Measurements from ENCODE around the gene NT5DC1. TPM values are rescaled to one million over a fixed set of nuclear protein-coding genes. Genes with fewer than 3 reads are reported as not detected.

Gene NT5DC1
- total RNA-seq, 1 experiment from 2014 or later, result 61.9 TPM

DNA sequence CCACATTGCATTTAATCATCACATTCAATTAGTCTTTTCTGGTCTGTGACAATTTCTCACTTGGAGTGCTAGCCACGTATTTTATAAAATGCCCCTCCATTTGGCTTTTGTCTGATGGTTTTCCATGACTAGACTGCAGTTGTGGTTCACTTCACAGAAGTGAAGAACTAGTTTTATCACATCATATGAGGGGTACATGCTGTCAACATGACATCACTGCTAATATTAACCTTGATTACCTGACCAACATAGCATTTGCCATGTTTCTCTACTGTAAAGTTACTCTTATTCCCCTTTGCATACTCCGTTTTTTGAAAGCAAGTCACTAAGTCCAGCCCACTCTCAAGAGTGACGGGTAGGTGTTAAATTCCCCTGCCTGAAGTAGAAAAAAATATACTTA lies 73.3 kb downstream of the NT5DC1 start:
- no TSS peak for BruUV-seq (replicated peaks)
- CTCF ChIA-PET, result no interaction called here

GRCh38 chr6:116175344-116175743 lies 74.7 kb downstream of the NT5DC1 start:
- no peak for DNase-seq
- intact Hi-C loops (cut with micrococcal nuclease; ENCODE audit: unreplicated experiment), result no loop called here
- Mint-ChIP-seq H3K4me3 (ENCODE audit: low read depth, unreplicated experiment) (no peak overlapping the region), H3K36me3 (ENCODE audit: insufficient read depth, unreplicated experiment) (no peaks in the 10 kb centered on the region), H3K27me3 (ENCODE audit: unreplicated experiment) (no peaks in the 10 kb centered on the region), H3K27ac (ENCODE audit: unreplicated experiment) (no peak overlapping the region), H3K4me1 (ENCODE audit: low read depth, unreplicated experiment) (no peaks in the 10 kb centered on the region), H3K9me3 (ENCODE audit: low read depth, unreplicated experiment) (peaks cover 5% of the 10 kb centered on the region)
- no TSS peak for BruUV-seq (replicated peaks)
- TF ChIP-seq CTCF (IDR thresholded peaks at IDR 0.05; ENCODE audit: unreplicated experiment), result no peak
- CTCF ChIA-PET, result no interaction called here

More for the DNA sequence above, 73.3 kb downstream of the NT5DC1 start:
- Mint-ChIP-seq H3K9me3 (ENCODE audit: low read depth, unreplicated experiment) (peaks cover 5% of the 10 kb centered on the region), H3K27me3 (ENCODE audit: unreplicated experiment) (no peaks in the 10 kb centered on the region), H3K4me3 (ENCODE audit: low read depth, unreplicated experiment) (no peak overlapping the region), H3K36me3 (ENCODE audit: insufficient read depth, unreplicated experiment) (no peaks in the 10 kb centered on the region), H3K27ac (ENCODE audit: unreplicated experiment) (no peak overlapping the region), H3K4me1 (ENCODE audit: low read depth, unreplicated experiment) (no peaks in the 10 kb centered on the region)
- no peak for DNase-seq
- no peak for TF ChIP-seq CTCF (IDR thresholded peaks at IDR 0.05; ENCODE audit: unreplicated experiment)
- intact Hi-C loops (cut with micrococcal nuclease; ENCODE audit: unreplicated experiment), result no loop called here

GRCh38 chr6:116176596-116176995 lies 75.9 kb downstream of the NT5DC1 start:
- no peak for TF ChIP-seq CTCF (IDR thresholded peaks at IDR 0.05; ENCODE audit: unreplicated experiment)
- CTCF ChIA-PET, result no interaction called here
- no peak overlapping the region for H3K4me3 Mint-ChIP-seq (ENCODE audit: low read depth, unreplicated experiment)
- peaks cover 5% of the 10 kb centered on the region for H3K9me3 Mint-ChIP-seq (ENCODE audit: low read depth, unreplicated experiment)
- H3K36me3 Mint-ChIP-seq (ENCODE audit: insufficient read depth, unreplicated experiment), result no peaks in the 10 kb centered on the region
- H3K27ac Mint-ChIP-seq (ENCODE audit: unreplicated experiment), result no peak overlapping the region
- no peak for DNase-seq
- BruUV-seq (replicated peaks), result no TSS peak
- no peaks in the 10 kb centered on the region for H3K27me3 Mint-ChIP-seq (ENCODE audit: unreplicated experiment)
- intact Hi-C loops (cut with micrococcal nuclease; ENCODE audit: unreplicated experiment), result no loop called here
- no peaks in the 10 kb centered on the region for H3K4me1 Mint-ChIP-seq (ENCODE audit: low read depth, unreplicated experiment)

- intact Hi-C loops (cut with micrococcal nuclease; ENCODE audit: unreplicated experiment), result no loop called here
- Mint-ChIP-seq H3K36me3 (ENCODE audit: insufficient read depth, unreplicated experiment) (no peaks in the 10 kb centered on the region), H3K4me3 (ENCODE audit: low read depth, unreplicated experiment) (no peak overlapping the region), H3K4me1 (ENCODE audit: low read depth, unreplicated experiment) (no peaks in the 10 kb centered on the region), H3K27me3 (ENCODE audit: unreplicated experiment) (no peaks in the 10 kb centered on the region), H3K9me3 (ENCODE audit: low read depth, unreplicated experiment) (peaks cover 10% of the 10 kb centered on the region), H3K27ac (ENCODE audit: unreplicated experiment) (no peak overlapping the region)
- DNase-seq, result no peak
- TF ChIP-seq CTCF (IDR thresholded peaks at IDR 0.05; ENCODE audit: unreplicated experiment), result no peak
- no TSS peak for BruUV-seq (replicated peaks)
- CTCF ChIA-PET, result no interaction called here
Measured at GRCh38 chr6:116180375-116180774, 79.7 kb downstream of the NT5DC1 start.

DNA sequence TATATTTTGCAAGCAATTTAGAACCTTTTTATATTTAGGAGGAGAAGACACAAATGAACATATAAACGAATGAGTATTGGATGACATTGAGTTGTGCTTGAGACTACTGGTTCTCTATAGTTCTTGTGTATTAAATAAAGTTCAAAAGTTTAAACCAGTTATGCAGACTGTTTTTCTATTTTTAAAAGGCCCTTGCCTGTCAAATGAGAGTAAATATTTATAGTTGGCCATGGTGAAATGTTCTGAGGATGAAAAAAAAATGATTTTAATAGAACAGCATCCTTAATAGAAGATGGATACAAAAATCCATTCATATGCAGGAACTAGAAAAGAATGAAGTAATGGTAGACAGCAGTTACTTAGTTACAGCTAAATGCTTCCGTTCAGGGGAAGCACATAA lies 88.8 kb downstream of the NT5DC1 start:
- CTCF ChIA-PET, result no interaction called here
- Mint-ChIP-seq H3K27ac (ENCODE audit: unreplicated experiment) (no peak overlapping the region), H3K4me1 (ENCODE audit: low read depth, unreplicated experiment) (no peaks in the 10 kb centered on the region), H3K27me3 (ENCODE audit: unreplicated experiment) (no peaks in the 10 kb centered on the region), H3K9me3 (ENCODE audit: low read depth, unreplicated experiment) (peaks cover 4% of the 10 kb centered on the region), H3K36me3 (ENCODE audit: insufficient read depth, unreplicated experiment) (no peaks in the 10 kb centered on the region), H3K4me3 (ENCODE audit: low read depth, unreplicated experiment) (no peak overlapping the region)
- no TSS peak for BruUV-seq (replicated peaks)
- TF ChIP-seq CTCF (IDR thresholded peaks at IDR 0.05; ENCODE audit: unreplicated experiment), result no peak
- DNase-seq, result no peak
- intact Hi-C loops (cut with micrococcal nuclease; ENCODE audit: unreplicated experiment), result no loop called here

Measured in Calu3 (cell line).